ENCODE data around the gene INO80.

Gene INO80

DNA sequence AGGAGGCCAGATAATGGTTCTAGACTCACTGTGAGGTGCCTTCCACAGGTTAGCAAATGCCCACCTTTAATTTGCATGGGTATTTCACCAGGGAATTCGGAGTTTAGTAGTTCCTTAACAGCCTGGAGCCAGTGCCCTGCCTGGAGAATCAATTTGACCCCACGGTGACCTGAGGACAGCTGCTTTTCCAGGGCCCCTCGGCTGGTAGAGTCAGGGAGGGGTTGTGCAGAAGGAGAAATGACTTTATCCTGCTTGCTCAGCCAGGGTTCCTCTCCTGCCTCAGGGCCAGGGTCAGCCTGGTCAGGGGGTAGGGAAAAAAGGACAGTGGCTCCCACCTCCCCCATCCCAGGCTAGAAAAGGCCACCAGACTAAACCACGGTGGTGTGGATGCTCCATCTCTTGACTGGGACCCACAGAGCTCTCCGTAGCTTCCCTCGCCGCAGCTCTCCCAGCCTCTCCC is 175.0 kb downstream of the INO80 start:
- TF ChIP-seq, protein P1, sequence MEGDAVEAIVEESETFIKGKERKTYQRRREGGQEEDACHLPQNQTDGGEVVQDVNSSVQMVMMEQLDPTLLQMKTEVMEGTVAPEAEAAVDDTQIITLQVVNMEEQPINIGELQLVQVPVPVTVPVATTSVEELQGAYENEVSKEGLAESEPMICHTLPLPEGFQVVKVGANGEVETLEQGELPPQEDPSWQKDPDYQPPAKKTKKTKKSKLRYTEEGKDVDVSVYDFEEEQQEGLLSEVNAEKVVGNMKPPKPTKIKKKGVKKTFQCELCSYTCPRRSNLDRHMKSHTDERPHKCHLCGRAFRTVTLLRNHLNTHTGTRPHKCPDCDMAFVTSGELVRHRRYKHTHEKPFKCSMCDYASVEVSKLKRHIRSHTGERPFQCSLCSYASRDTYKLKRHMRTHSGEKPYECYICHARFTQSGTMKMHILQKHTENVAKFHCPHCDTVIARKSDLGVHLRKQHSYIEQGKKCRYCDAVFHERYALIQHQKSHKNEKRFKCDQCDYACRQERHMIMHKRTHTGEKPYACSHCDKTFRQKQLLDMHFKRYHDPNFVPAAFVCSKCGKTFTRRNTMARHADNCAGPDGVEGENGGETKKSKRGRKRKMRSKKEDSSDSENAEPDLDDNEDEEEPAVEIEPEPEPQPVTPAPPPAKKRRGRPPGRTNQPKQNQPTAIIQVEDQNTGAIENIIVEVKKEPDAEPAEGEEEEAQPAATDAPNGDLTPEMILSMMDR (IDR thresholded peaks at IDR 0.05; ENCODE audit: low read depth, low read length) = no peak
- DNase-seq (ENCODE audit: extremely low read depth, low read depth) = no peak

DNA sequence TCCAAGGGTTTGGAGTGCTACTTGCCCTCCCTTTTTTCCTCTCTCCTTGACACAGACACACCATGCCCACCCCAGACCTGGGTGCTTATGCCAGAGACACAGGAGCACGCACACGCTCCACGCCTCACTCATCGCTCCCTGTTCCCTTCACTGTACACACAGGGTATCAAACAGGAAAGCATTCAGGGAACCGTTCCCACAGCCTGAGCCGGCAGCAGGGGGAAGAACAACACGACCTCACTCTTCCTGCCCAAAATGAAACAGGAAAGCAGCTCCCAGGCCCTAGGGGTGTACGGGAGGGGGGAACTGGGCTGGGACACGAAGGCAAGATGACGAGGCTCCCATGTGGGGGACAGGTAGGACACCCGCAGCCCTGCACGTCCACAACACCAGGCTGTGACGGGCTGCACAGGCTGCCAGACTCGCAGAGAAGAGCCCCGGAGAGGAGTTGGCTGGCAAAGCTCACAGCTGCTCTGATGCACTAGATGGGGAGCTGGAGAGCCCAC is 175.7 kb downstream of the INO80 start:
- TF ChIP-seq, protein P1 (IDR thresholded peaks at IDR 0.05; ENCODE audit: low read depth, low read length) = no peak
- no peak for DNase-seq (ENCODE audit: extremely low read depth, low read depth)

- TF ChIP-seq, protein P1 (IDR thresholded peaks at IDR 0.05; ENCODE audit: low read depth, low read length) = no peak
- no peak for DNase-seq (ENCODE audit: extremely low read depth, low read depth)
Observed at GRCh38 chr15:40938536-40938870, 177.6 kb downstream of the INO80 start.

GRCh38 chr15:40937762-40938535 is 178.1 kb downstream of the INO80 start:
- no peak for DNase-seq (ENCODE audit: extremely low read depth, low read depth)
- TF ChIP-seq, protein P1 (IDR thresholded peaks at IDR 0.05; ENCODE audit: low read depth, low read length) = no peak; the same call in 1 of the 2 replicates

DNA sequence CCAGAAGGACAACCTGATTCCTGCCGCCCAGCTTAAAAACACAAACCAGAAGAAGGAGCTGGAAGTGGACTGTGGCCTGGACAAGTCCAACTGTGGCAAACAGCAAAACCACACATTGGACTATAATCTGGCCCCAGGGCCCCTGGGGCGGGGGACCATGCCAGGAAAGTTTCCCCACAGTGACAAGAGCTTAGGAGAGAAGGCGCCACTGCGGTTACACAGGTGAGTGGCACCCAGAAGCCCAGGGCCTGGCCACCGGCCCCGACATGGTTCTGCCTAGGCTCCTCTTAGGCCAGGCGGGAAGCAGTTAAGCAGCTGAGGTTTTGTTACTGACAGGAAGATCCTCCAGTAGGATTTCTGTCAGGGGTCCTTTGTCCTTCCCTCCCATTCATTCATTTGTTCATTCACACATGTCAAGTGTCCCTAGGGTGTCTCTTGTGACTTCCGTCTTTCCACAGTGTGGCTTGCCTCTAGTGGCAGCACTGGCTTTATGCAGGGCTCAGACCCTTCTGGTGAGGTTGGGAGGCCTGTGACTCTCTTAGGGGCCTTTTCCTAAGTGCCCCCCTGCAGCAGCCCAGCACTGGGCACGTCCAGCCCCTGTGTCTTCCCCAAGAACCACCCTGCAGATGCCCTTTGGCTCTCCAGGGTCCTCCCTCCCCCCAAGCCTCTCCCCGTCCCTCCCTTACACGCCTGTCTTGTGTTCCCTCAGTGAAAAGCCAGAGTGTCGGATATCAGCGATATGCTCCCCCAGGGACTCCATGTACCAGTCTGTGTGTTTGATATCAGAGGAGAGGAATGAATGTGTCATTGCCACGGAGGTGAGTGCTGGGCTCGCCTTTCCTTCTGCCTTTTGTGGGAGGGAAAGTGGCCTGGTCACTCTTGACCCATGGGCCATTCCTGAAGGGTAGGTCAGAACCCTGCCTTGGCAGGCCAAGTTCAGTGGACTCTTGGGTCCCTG is 179.1 kb downstream of the INO80 start:
- DNase-seq (ENCODE audit: extremely low read depth, low read depth) = no peak
- TF ChIP-seq, protein P1 (IDR thresholded peaks at IDR 0.05; ENCODE audit: low read depth, low read length) = no peak

- DNase-seq (ENCODE audit: extremely low read depth, low read depth) = no peak
Observed at GRCh38 chr15:40936234-40936708, 179.8 kb downstream of the INO80 start.

More at GRCh38 chr15:40936234-40936708, 179.8 kb downstream of the INO80 start:
- TF ChIP-seq, protein P1 (IDR thresholded peaks at IDR 0.05; ENCODE audit: low read depth, low read length) = no peak
